ENCODE measurements around the gene SLC2A11.
"Not testable (repeated sequence)": the region's sequence is repeated elsewhere in the genome, so short reads cannot be mapped to it uniquely, and the experiment has no call there.

SLC2A11 gene

GRCh38 chr22:23847991-23848864, 9.4 kb upstream of the SLC2A11 start:
- no peak for DNase-seq (ENCODE audit: low read depth)
- TF ChIP-seq CTCF (conservative IDR thresholded peaks at IDR 0.05; ENCODE audit: control insufficient read depth, insufficient read depth, low read depth, low read length), result no peak
- no peak overlapping the region for H3K4me3 ChIP-seq (ENCODE audit: control insufficient read depth, low read depth, low read length)

- no peak overlapping the region for H3K4me3 ChIP-seq (ENCODE audit: control insufficient read depth, low read depth, low read length)
- peak; percentile 75 for TF ChIP-seq CTCF (conservative IDR thresholded peaks at IDR 0.05; ENCODE audit: control insufficient read depth, insufficient read depth, low read depth, low read length)
- peak; percentile 58 for DNase-seq (ENCODE audit: low read depth)
These were observed 8.4 kb upstream of the SLC2A11 start for GRCh38 chr22:23849009-23850006.

DNA sequence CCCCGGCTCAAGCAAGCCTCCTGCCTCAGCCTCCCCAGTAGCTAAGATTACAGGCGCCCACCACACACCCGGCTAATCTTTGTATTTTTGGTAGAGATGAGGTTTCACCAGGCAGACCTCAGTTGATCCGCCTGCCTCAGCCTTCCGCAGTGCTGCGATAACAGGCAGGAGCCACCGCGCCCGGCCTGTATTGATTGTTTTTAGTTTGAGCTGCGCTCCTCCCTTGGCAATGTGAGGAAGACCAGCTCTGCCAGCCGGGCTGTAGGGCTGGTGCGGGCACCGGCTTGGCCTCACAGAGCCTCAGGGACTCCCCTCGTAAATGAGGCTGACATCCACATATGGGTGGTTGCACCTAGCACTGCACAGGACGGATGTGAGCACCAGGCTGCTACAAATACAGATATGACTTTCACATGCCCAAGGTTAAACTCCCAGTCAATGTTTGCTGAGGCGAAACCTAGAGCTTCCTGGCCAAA, 7.5 kb upstream of the SLC2A11 start:
- DNase-seq (ENCODE audit: low read depth), result no peak
- no peak overlapping the region for H3K4me3 ChIP-seq (ENCODE audit: control insufficient read depth, low read depth, low read length)
- no peak for TF ChIP-seq CTCF (conservative IDR thresholded peaks at IDR 0.05; ENCODE audit: control insufficient read depth, insufficient read depth, low read depth, low read length)

DNA sequence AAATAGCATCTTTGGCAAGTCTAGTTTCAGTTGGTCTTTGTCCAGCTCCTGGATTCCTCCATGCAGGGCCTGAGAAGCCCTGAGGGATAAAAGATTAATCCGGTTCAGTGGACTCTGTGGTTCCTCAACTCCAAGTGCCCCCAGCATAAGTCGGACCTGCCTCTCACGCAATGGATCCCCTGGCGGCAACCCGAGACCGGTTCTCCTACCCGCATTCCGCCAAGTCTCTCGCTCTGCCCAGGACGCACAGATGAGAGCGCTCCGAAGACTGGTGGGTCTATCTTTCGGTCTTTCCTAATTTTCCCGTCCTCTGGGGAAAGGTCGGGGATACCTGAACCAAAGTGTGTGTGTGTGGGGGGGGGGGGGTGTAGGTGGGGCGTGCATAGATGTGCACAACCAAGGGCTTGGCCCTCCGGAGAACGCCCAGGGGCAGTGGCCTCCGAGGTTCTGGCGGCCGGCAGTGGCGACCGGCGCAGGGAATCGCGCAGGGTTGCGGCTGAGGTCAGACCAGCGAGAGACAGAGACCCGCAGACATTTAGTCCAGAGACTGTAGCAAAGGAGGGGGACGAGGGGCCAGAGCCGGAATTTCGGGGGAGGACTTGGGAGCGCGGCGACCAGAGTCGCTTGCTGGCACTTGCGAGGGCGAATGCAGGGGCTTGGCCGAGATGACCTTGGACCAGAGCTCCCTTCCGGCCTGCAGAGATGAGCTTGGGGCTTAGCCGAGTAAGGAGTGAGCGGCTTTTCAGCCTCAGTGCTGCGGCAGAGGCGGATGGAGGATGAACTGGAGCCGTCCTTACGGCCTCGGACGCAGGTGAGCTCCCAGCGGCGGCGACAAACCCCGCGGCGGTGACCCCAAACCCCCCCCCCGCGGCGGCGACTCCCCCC, 712 bp upstream of the SLC2A11 start:
- H3K4me3 ChIP-seq (ENCODE audit: control insufficient read depth, low read depth, low read length), result peak overlapping the region; percentile 72
- TF ChIP-seq CTCF (conservative IDR thresholded peaks at IDR 0.05; ENCODE audit: control insufficient read depth, insufficient read depth, low read depth, low read length), result no peak
- peak; percentile 29 for DNase-seq (ENCODE audit: low read depth)

DNA sequence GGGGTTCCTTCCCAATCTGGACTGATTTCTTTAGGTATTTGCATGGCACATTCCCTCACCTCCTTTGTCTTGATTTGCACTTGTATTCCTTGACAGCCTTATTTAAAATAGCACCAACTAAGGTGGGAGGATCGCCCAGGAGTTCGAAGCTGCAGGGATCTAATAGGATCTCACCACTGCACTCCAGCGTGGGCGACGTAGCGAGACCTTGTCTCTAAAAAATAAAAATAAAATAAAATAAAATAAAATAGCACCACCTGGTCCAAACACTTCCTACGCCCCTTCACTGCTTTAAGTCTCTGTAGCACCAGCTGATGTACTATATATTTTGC, 775 bp downstream of the SLC2A11 start:
- peak overlapping the region; percentile 72 for H3K4me3 ChIP-seq (ENCODE audit: control insufficient read depth, low read depth, low read length)
- TF ChIP-seq CTCF (conservative IDR thresholded peaks at IDR 0.05; ENCODE audit: control insufficient read depth, insufficient read depth, low read depth, low read length), result no peak
- DNase-seq (ENCODE audit: low read depth), result no peak

- no peak for TF ChIP-seq CTCF (conservative IDR thresholded peaks at IDR 0.05; ENCODE audit: control insufficient read depth, insufficient read depth, low read depth, low read length)
- no peak for DNase-seq (ENCODE audit: low read depth)
- H3K4me3 ChIP-seq (ENCODE audit: control insufficient read depth, low read depth, low read length), result no peak overlapping the region
These were observed 1.5 kb downstream of the SLC2A11 start for GRCh38 chr22:23859201-23859600.

DNA sequence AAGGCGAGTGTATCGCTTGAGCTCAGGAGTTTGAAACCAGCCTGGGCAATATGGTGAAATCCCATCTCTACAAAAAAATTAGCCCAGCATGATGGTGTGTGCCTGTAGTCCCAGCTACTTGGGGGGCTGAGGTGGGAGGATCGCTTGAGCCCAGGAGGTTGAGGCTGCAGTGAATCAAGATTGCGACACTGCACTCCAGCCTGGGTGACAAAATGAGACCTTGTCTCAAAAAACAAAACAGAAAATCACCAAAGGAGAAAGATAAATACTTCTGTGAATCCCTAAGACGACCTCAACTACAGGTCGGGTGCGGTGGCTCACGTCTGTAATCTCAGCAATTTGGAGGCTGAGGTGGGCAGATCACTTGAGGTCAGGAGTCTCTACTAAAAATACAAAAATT, 2.5 kb downstream of the SLC2A11 start:
- not testable (repeated sequence) for DNase-seq (ENCODE audit: low read depth)

More for the DNA sequence above, 2.5 kb downstream of the SLC2A11 start:
- H3K4me3 ChIP-seq (ENCODE audit: control insufficient read depth, low read depth, low read length), result not testable (repeated sequence)
